Kidney glomerular epithelial cell (primary cell): Measurements from ENCODE around the gene NOX5.

Source experiments
- DNase-seq: peaks from one replicate; lab custom pipeline; 2025; lab: John Stamatoyannopoulos, UW

Gene NOX5

DNA sequence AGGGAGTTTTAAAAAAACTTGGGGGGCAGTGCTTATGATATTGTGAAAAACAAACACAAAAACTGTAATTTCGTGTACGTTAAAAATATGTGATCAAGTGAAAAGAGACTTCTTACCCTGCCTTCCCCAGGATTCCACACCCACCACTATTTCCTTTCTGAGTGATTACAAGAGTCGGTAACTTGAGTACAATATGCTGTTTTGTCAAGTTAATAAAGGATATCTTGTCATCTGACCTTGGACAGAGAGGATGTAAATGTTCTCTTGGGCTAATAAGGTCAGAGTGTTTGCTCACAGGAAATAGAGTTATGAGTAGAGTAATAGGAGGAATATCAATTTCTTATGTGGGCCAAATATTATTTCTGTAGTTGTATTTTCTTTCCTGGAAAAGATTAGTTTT, 68.1 kb downstream of the NOX5 start:
- no peak for DNase-seq

DNA sequence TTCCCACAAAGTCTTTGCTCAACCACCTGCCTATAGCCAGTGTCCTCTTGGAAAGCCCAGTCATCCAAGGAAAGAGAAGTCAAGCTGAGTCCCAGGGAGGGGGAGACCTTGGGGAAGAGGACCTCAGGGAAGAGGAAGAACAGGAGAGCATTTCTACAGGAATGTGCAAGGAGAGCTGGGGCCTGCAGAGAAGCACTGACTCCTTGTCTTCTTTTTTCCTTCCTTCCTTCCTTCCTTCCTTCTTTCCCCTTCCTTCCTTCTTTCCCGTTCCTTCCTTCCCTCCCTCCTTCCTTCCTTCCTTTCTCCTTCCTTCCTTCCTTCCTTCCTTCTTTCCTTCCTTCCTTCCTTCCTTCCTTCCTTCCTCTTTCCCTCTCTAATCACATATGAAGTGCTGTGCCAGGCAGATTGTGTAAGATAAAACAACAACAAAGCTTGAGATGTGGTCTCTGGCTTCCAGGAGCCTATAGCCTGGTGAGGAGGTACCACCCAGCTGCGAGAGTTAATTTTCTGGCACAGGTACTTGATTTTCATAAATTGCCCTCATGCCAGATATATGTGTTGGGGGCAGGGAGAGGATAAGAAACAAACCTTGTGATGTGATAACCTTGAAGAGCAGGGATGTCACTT, 70.0 kb downstream of the NOX5 start:
- DNase-seq, result no peak

DNA sequence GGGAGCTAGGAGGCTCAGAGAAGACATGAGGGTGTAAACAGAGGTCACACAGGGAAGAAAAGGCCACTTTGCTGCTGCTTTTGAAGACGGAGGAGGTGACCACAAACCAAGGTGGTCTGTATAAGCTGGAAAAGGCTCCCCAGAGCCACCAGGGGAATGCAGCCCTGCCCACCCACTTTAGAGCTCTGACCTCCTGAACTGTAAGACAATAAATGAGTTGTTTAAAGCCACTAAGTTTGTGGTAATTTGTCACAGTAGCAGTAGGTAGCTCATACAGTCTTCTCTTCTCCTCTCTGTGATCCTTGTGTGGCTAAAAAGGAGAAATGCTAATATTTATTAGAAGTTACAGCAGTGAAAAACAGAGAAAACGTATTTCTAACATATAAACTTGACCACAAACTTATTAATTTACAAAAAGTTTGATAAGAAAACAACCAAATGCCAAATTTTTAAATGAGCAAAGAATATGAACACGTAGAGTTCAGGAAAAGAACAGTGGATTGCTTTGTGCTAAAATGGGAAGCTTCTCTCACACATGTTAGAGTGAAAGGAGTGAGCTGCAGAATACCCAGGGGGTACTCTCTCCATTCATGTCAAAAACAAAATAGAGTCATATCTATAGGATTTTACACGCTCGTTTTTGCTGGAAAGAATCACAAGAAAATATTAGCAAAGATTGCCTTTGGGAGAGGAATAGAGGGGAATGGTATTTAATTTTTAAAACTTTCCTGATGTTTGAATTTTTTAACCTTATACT, 71.0 kb downstream of the NOX5 start:
- DNase-seq, result no peak

DNA sequence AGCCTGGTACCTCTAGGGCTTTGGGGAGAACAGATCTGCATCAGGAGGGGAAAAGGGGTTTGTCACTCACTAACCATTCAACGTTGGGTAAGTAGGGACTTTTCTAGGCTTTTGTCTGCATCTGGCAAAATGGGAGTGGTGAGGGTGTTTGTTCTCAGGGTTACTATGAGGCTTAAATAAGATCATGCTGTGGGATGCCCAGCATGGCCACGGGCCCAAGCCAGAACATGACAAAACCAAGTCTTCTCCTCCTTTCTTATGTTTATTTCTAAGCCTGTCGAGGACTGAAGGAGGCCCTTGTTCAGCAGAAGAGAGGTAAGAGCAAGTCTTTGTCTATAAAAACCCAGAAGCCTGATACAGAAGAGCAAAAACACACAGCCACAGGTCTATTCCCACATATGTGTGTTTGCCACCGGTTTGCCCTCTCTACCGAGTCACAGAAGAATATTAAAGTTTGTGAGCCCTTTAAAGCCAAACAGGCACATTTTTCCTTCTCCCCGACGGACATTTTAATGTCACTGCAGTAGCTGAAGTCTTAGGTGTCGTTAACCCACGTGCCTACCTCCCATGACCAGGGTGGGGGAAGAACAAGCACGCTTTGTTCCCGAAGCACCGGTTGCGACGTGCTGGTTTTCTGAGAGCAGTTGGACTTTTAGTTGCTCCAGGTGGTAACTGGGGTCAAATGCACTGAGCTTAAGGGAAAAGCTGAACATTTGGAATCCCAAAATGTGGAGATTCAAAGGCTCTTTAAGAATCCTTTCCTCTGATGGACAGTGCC, 72.1 kb downstream of the NOX5 start:
- no peak for DNase-seq

DNA sequence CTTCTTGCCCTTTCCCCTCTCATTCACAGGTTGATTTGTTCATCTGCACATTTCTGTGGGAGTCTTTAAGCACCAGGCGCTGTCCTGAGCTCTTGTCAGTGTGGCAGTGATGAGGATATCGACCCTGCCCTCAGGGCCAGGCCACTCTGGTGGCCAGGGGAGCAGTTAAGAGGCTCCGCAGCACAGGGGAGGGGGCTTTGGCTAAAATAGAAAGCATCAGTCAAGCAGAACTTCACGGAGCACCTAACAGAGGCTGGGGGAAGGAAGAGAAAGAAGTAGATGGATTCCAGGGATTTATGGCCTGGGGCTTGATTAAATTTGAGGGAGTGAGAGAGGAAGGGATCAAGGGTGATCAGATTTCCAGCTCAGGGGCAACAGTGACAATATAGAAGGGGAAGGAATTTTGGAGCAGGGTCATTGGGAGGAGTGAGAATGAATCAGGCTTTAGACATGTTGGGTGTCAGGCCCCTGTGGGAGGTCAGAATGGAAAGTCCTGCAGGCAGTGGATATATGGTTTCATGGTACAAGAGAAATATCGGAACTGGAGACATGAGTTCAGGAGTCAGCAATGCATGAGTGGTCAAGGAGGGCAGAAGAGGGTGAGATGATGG, 73.0 kb downstream of the NOX5 start:
- DNase-seq, result no peak

DNA sequence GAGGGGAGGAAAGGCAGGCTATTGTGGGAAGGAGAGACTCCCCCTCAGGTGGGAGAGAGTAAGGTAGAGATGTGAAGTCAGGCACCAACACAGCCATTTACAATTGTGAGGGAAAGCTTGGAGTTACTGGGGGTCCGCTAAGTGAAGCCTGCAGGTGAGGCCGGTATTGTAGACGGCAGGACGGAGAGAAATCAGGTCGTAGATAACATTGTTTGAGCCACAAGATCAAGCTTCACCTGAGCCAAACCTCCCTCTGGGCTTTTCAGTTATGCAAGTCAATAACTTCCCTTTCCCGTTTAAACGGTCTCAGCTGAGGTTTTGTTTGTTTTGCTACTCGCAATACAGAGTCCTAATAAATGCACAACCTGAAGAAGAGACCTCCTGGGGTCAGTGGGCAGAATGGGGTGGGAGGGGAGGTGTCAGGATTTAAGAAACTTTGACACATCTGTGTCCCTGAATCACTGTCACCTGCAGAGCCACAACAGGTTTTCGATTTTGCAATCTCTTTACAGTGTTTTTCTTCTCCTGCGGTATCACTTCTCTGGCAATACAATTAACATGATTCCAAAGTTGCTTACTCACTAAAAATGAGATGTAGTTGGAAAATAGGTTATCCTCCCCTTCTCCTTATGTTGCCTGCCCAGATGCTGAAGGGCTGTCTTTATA, 73.9 kb downstream of the NOX5 start:
- DNase-seq, result no peak

DNA sequence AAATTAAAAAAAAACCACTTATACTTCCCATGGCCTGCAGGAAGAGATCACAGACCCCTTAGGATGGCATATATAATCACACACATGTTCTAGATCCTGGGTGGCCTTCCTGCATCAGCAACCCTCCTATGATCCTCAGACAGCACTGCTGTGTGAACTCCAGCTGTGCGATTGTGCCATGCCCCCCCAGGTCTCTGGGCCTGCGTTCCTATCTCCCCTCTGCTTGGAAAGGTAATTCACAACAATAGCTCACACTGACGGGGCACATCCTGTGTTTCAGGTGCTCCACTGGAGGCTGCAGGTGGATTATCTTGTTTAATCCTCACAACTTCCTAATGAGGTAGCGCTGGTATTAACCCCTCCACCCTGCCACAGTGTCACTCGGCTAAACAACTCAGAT, 74.8 kb downstream of the NOX5 start:
- no peak for DNase-seq

DNA sequence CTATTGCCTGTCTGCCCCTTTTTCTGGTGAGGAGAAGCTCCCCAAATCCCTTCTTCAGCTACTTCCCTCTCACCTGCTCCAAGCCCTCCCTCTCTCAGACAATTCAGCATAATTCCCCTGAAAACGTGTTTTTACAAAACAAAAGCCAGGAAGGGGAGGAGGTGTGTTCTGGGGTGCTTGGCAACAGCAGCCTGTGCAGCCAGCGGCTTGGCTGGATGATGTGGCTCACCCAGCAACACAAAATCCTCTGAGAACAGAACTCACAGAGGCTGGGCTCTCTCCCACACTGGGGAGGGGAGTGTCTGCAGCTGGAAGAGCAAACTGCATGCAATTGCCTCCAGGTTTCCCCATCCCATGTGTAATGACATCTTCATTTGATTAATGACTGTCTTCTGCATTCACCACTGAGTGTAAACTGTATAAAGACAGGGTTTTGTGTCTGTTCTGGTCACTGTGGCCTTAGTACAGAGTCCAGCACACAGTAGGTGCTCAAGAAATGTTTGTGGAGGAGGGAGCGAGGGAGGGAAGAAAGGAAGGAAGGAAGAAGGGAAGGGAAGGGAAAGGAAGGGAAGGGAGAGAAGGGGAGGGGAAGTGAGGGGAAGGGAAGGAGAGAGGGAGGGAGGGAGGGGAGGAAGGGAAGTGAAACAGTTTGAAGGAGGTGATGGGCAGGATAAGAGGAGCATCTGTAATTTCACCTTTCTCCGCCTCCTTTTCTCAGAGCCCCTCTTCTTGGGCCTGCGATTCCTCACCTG, 75.9 kb downstream of the NOX5 start:
- no peak for DNase-seq

DNA sequence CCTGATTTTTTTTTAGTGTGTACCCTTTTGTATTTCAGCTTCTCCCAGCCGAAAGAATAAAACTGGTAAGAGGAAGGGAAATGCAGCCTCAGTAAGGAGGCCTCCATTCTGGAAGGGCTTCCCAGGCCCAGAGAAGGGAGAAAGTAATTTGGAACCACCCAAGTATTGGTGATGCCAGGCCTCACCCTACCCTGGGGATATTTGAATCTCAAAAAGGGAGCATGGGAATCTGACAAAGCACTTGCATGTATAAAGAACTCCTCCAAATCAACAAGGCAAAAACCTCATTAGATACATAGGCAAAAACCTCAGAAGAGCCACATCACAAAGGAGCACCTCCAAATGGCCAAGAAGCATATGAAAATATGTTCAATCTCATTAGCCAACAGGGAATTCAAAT, 77.2 kb downstream of the NOX5 start:
- no peak for DNase-seq

DNA sequence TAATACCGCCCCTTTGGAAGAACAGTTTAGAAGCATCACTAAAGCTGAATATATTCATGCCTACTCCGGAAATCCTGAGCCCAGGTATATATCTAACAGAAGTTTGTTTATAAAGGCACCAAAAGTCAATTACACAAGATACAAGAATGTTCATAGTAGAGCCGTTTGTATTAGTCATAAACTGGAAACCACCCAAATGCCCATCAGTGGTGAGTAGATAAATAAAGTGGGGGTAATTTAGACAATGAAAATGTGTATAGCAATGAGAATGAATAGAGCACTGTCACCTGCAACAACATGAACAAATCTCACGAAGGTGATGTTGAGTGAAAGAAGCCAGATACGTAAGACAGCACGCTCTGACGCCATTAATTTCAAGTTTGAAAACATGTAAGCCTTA, 77.7 kb downstream of the NOX5 start:
- peak; percentile 99 for DNase-seq

DNA sequence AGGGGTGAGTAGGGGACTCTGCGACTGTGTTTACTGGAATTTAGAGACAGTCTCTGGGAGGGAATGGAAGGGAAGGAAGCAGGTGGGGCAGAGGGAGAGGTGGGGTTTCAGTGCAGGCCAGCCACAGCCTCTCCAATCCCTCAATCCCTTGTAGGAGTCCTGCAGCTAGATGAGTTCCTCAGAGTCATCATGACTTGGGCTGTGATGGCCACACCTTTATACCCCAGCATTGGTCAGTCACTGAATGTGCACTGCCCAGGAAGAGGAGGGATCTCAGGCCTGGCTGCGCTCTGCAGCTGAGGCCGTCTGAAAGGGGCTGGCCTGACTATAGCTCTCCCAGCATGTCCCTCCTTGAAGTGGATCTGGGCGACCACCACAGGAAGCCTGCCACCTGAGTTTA, 78.6 kb downstream of the NOX5 start:
- no peak for DNase-seq

DNA sequence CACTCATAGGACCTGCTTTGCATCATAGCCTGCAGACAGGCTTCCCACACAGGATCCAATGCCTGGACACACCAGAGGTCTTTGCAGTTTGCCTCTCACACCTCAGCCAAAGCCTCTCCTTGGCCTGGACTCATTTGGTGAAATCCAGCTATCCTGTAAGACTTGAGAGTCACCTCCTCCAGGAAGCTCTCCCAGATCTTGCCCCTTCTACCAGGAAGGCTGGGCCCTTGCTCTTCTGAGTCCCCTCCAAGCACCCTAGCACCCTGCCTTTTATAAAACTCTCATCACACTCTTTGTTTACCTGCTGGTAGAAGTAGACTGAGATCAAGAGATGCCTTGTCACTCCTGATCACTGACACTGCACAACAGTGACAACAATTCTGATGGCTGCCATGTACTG, 79.1 kb downstream of the NOX5 start:
- DNase-seq, result no peak

DNA sequence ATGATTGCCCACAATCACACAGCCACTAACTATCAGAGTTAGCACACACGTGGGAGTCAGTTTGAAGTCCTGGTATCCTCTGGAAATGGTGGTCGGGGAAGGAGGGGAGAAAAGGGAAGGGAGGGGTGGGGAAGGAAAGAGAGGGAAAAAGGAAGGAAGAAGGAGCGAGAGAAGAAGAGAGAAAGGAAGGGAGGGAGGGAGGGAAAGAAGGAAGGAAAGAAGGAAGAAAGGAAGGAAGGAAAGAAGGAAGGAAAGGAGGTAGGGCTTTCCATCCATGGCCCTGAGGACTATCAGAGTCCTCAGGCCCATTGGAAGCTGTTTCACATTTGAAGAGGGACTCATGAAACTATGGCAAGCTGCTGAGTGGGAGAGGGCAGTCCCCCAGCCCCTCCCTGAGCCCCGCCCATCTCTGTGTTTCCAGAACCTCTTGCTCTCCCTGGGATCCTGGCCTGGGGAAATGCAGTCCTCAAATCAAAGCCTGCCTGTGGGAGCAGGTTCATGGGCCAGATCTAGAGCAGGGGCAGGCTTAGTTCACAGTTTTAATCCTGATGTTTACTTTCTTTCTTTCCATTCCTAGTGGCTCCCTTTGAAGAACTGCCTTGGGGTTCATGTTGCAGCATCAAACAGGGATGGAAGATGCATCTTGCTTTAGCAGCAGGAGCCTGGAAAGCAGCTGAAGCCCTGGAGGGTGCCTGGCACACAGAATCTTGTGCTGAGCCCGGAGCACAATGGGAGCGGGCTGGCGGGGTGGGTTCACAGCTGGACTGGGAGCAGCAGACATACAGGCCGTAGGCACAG, 79.8 kb downstream of the NOX5 start:
- no peak for DNase-seq

DNA sequence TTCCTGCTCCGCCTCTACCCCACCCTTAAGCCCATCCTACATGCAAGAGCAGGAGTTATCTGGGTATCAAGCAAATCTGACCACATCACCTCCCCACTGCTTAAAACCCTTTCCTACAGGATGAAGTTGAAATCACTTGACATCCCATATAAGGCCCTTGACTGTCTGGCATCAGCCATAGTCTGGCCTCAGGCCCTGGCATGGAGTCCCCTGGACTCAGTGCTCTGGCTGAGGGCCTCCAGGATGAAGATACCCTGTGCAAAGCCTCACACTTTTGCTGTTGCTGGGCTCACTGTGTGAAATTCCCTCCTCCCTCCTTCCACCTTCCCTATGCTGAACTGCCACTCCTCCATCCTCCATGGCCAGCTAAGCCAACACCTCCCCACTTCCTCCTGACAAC, 80.8 kb downstream of the NOX5 start:
- DNase-seq, result no peak

DNA sequence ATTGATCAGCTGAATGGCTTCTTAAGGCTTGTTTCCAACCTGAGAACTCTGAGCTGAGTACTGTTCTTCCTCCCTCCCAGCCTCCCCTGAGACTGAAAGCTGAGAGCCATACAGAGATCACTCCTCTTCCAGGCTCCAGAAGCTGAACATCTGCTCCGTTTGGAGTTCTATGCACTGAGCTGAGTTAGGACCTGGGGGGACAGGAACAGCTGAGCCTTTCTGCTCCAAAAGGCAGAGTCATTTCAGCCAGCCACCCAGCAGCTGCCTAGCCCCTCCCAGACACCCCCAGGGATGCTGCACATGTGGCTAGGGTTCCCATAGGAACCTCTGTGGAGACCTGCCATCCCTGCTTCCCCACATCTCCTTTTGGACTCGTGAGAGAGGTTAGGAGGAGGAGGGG, 81.7 kb downstream of the NOX5 start:
- no peak for DNase-seq

DNA sequence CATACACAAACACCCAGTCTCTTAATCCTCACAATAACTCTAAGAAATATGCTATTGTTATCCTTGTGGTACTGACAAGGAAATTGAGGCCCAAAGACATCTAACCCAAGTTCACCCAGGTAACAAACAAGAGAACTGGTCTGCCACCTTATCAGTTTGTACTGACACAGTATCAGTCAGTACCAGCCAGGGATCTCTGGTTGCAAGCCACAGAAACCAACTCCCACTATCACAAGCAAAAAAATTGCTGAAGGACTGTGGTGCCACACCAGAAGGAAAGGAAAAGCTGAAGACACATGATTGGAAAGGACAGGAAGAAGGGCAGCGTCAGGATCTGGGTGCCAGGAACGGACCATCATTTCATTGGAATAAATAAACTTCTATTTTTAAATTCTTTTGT, 82.1 kb downstream of the NOX5 start:
- no peak for DNase-seq

DNA sequence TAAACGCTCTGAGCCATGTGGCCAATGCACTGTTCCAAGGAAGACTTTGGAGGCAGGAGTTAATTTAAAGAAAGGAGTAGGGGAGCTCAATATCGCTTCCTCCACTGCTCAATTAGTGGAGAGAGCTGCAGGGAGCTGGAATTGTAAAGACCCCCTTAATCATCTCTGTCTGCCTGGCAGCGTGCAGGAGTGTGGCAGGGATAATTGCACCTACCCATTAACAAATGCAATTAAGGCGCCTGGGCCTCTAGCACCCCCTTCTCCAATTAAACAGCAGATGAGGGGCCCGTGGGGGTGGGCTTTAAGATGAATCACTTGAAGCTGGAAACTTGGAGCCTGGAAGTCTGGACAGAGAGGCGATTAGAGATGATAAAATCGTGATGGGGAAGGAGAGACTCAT, 84.3 kb downstream of the NOX5 start:
- no peak for DNase-seq

DNA sequence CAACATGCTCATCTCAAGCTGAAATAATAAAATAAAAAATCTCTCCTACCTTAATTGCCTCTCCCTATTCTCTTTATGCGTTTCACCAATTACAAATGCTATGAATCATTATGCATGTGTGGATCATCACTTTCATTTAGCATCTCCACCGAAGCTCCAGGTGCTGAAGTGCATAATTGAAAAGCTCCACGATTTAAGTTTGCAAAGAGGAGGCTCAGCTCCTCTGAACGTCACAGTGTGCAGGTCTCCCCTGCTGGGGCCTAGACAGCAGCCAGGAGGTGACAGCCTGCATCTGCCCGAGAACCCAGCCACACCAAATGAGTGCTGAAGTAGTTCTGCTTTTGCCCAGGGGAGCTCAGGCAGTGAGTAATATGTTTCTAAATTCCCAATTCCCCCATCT, 85.4 kb downstream of the NOX5 start:
- DNase-seq, result no peak

DNA sequence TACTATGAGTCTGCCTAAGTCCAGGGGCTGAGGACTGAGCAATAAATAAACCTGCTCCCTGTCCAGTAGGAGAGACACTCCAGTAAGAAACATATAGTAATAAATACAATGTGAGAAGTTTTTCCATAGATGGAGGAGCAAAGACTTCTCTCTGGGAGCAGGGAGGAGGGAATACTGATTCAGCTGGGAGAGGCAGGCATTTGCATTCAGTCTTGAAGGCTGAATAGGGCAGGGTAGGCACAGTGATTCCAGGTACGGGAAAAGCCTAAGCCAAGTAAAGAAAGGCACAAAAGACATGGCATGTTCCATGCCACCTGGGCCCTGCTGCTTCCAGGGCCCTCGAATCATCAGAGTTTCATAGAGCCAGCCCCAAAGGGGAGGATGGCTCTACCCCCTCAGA, 86.3 kb downstream of the NOX5 start:
- DNase-seq, result no peak

DNA sequence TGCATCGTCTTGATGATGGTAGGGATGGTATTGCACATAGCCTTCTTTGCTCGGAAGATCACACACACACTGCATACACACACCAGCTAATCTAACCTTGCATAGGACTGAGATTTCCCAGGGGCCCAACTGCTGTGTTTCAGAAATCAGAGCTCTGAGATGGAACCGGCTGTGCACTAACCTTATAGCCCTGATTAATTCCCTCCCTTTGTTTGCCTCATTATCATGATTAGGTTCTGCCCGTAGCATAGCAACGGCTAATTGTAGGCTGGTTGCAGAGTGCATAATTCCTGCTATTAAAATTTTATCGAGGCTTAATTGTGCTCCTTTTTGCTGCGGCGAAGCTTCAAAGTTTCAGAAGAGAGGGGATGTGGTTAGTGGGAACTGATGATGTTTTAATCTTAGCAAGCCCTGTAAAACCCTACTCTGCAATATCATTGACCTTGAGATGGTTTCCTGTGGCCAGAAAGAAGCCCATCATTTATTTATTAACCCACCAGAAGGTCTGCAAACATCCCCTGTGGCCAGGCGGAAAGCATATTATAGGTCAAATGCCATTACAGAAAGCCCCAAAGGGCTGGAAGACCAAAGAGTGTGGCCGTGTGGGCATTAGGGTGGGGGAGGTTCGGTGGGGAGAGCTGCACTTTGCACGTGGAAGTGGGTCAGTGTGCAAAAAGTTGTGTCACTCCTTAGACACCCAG, 89.7 kb downstream of the NOX5 start:
- DNase-seq, result no peak
